Loucy (cell line): ENCODE measurements around the gene DNAH9.

Experiments used
- H2AFZ ChIP-seq: fragments of 200-600 bp; sonication (generic); 2 replicates; pipeline ENCODE4 v1.6.0; 2016; ENCODE audit warnings: antibody characterized with exemption, mild to moderate bottlenecking, low read length, moderate library complexity
- H3F3A ChIP-seq: fragments of 200-600 bp; 2 replicates; pipeline ENCODE4 v1.6.0; 2016; ENCODE audit warnings: antibody characterized with exemption, low read depth, mild to moderate bottlenecking
- H3K27me3 ChIP-seq: fragments of 200-600 bp; sonication (generic); 2 replicates; pipeline ENCODE4 v1.6.1; 2014; ENCODE audit warnings: low read length, mild to moderate bottlenecking; ENCODE audit not compliant: insufficient read depth, poor library complexity, severe bottlenecking
- H3K36me3 ChIP-seq: fragments of 200-600 bp; sonication (generic); 2 replicates; pipeline ENCODE4 v1.6.1; 2016; ENCODE audit warnings: low read length; ENCODE audit not compliant: insufficient read depth
- H3K4me1 ChIP-seq: fragments of 200-600 bp; sonication (generic); 2 replicates; pipeline ENCODE4 v1.5.1; 2014; ENCODE audit warnings: low read length, mild to moderate bottlenecking; ENCODE audit not compliant: insufficient read depth, poor library complexity, severe bottlenecking
- H3K4me2 ChIP-seq: fragments of 200-600 bp; sonication (generic); 2 replicates; pipeline ENCODE4 v1.6.0; 2014; ENCODE audit warnings: antibody characterized with exemption, low read length, low read depth, mild to moderate bottlenecking; ENCODE audit not compliant: poor library complexity, severe bottlenecking
- H3K4me3 ChIP-seq: fragments of 200-600 bp; sonication (generic); 2 replicates; pipeline ENCODE4 v1.5.1; 2014; ENCODE audit warnings: low read length, mild to moderate bottlenecking, mixed read lengths; ENCODE audit not compliant: poor library complexity, severe bottlenecking
- H3K79me2 ChIP-seq: fragments of 200-600 bp; sonication (generic); 2 replicates; pipeline ENCODE4 v1.6.1; 2014; ENCODE audit warnings: low read length; ENCODE audit not compliant: insufficient read depth
- H3K9ac ChIP-seq: fragments of 200-600 bp; sonication (generic); 2 replicates; pipeline ENCODE4 v1.6.0; 2014; ENCODE audit warnings: mild to moderate bottlenecking, low read depth, low read length, moderate library complexity; ENCODE audit not compliant: poor library complexity, severe bottlenecking
- H3K9me2 ChIP-seq: fragments of 200-600 bp; sonication (generic); replicated peaks from 2 replicates; pipeline ENCODE4 v1.6.1; 2016; ENCODE audit warnings: low read depth, low read length, mixed read lengths
- H3K9me3 ChIP-seq: fragments of 200-600 bp; sonication (generic); 2 replicates; pipeline ENCODE4 v1.6.1; 2014; ENCODE audit warnings: mild to moderate bottlenecking, antibody characterized with exemption, low read length, low read depth; ENCODE audit not compliant: insufficient read depth
- H4K20me1 ChIP-seq: fragments of 200-600 bp; sonication (generic); 2 replicates; pipeline ENCODE4 v1.6.0; 2014; ENCODE audit warnings: antibody characterized with exemption, low read length, mild to moderate bottlenecking; ENCODE audit not compliant: insufficient read depth, poor library complexity, severe bottlenecking
- EZH2phosphoT487 ChIP-seq: fragments of 200-600 bp; IDR thresholded peaks from 2 replicates; pipeline ENCODE4 v1.6.1; 2018; ENCODE audit warnings: antibody characterized with exemption, mild to moderate bottlenecking, moderate library complexity, borderline replicate concordance
- TF ChIP-seq, protein P1 (sequence below): fragments of 200-600 bp; sonication (generic); conservative IDR thresholded peaks from 2 replicates; pipeline ENCODE4 v1.5.1; 2014; ENCODE audit warnings: mild to moderate bottlenecking, antibody characterized with exemption, low read length

Gene DNAH9

DNA sequence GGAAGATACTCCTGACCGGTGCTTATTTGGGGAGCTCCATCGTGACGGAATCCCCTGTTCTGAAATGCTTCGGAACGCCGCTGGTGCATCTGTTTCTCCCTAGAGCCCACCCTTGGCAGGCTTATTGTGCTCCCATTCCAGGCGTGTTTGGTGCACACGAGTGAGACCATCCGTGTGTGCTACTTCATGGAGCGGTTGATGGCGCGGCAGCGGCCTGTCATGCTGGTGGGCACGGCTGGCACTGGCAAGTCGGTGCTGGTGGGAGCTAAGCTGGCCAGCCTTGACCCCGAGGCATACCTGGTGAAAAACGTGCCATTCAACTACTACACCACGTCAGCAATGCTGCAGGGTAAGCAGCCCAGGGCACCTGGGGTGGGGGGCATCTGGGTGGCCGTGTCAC is 170.7 kb downstream of the DNAH9 start:
- Histone ChIP-seq H3K9me2 (no peaks in the 10 kb centered on the region), H3K4me3 (no peak overlapping the region), H3K79me2 (no peaks in the 10 kb centered on the region), H3K27me3 (no peaks in the 10 kb centered on the region), H2AFZ (no peak overlapping the region), H3K4me2 (no peak overlapping the region), H3F3A (no peaks in the 10 kb centered on the region), H3K9me3 (peaks cover 3% of the 10 kb centered on the region; the same call in 1 of the 2 replicates), H4K20me1 (no peaks in the 10 kb centered on the region), H3K4me1 (no peaks in the 10 kb centered on the region), H3K9ac (no peak overlapping the region), H3K36me3 (no peaks in the 10 kb centered on the region)
- TF ChIP-seq, protein P1, sequence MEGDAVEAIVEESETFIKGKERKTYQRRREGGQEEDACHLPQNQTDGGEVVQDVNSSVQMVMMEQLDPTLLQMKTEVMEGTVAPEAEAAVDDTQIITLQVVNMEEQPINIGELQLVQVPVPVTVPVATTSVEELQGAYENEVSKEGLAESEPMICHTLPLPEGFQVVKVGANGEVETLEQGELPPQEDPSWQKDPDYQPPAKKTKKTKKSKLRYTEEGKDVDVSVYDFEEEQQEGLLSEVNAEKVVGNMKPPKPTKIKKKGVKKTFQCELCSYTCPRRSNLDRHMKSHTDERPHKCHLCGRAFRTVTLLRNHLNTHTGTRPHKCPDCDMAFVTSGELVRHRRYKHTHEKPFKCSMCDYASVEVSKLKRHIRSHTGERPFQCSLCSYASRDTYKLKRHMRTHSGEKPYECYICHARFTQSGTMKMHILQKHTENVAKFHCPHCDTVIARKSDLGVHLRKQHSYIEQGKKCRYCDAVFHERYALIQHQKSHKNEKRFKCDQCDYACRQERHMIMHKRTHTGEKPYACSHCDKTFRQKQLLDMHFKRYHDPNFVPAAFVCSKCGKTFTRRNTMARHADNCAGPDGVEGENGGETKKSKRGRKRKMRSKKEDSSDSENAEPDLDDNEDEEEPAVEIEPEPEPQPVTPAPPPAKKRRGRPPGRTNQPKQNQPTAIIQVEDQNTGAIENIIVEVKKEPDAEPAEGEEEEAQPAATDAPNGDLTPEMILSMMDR = no peak
- no peak for TF ChIP-seq EZH2phosphoT487

DNA sequence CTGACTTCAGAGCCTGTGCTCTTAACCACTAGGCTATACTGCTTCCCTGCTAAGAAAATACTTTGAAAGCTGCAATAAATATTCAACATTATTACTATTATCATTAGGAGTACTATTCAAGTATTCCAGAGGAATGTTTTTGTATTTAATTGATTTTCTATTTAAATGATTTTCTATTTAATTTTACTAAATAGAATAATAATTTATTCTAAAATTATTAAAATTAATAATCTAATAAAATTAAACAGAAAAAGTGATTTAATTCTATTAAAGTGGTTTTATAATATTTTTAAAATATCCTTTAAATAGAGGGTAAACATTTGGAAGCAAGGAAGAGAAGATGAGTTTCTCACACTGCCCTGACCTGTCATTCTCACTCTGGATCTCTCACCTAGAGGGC is 173.8 kb downstream of the DNAH9 start:
- Histone ChIP-seq H3K4me2 (no peak overlapping the region), H3K4me1 (no peaks in the 10 kb centered on the region), H3K36me3 (no peaks in the 10 kb centered on the region), H4K20me1 (no peaks in the 10 kb centered on the region), H3K79me2 (no peaks in the 10 kb centered on the region), H3F3A (no peaks in the 10 kb centered on the region), H3K27me3 (no peaks in the 10 kb centered on the region), H3K9me2 (no peaks in the 10 kb centered on the region), H3K9ac (no peak overlapping the region), H3K9me3 (peaks cover 3% of the 10 kb centered on the region; the same call in 1 of the 2 replicates), H3K4me3 (no peak overlapping the region), H2AFZ (no peak overlapping the region)
- TF ChIP-seq EZH2phosphoT487 = no peak
- TF ChIP-seq, protein P1 = no peak

DNA sequence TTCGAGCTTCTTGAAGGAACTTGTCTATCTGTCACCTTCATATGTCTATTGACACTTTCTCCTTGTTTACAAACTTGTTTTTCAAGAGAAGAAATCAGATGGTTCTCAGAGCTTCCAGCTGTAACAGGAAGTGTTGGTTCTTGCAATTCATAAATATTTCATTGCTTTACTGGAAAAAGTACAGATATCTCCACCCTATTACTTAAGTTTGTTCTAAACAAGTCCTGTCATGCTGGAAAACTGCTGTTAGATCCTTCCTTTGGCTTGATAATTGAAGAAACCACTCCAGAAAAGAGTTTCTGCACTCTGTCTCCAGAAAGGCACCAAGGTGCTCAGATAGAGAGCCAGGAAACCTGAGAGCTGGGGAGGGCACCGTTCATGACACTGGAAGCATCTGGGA is 181.6 kb downstream of the DNAH9 start:
- no peak overlapping the region for H3K9ac ChIP-seq
- H3K79me2 ChIP-seq = no peaks in the 10 kb centered on the region
- H3K9me2 ChIP-seq = no peaks in the 10 kb centered on the region
- no peaks in the 10 kb centered on the region for H3F3A ChIP-seq
- TF ChIP-seq, protein P1 = no peak
- TF ChIP-seq EZH2phosphoT487 = no peak
- H3K27me3 ChIP-seq = no peaks in the 10 kb centered on the region
- H4K20me1 ChIP-seq = no peaks in the 10 kb centered on the region
- no peaks in the 10 kb centered on the region for H3K4me1 ChIP-seq
- no peak overlapping the region for H3K4me3 ChIP-seq
- no peaks in the 10 kb centered on the region for H3K36me3 ChIP-seq
- no peak overlapping the region for H2AFZ ChIP-seq
- peaks cover 4% of the 10 kb centered on the region; the same call in 1 of the 2 replicates for H3K9me3 ChIP-seq
- no peak overlapping the region for H3K4me2 ChIP-seq
